HG03432 (cell line): ENCODE results near the gene ACTN3.
"Not testable (repeated sequence)": the region's sequence is repeated elsewhere in the genome, so short reads cannot be mapped to it uniquely, and the experiment has no call there.

Experiments
- ATAC-seq: cut with Tn5 transposase; IDR thresholded peaks from one replicate; pipeline ENCODE4 v1.9.1; 2021; ENCODE audit warnings: mild to moderate bottlenecking, moderate library complexity; ENCODE audit not compliant: unreplicated experiment

Gene ACTN3

GRCh38 chr11:66595245-66595904, 48.7 kb downstream of the ACTN3 start:
- ATAC-seq = no peak

DNA sequence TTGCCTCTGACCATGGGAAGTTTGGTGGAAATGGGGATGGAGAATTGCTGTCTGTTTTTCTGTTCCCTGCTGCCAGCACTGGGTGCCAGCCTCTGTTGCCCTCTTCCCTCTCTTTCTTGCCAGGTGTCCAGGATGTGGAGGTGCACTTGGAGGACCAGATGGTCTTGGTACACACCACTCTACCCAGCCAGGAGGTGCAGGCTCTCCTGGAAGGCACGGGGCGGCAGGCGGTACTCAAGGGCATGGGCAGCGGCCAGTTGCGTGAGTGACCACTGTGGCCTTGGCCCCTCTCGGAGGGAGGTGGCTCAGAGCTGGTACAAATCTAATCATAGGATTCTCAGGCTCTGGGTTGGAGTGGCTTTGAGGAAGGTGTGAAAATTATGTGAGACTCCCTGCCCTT, 52.3 kb downstream of the ACTN3 start:
- ATAC-seq = no peak

GRCh38 chr11:66600219-66600618, 53.5 kb downstream of the ACTN3 start:
- no peak for ATAC-seq

- ATAC-seq = no peak
Measured at GRCh38 chr11:66600631-66601233, 54.0 kb downstream of the ACTN3 start.

DNA sequence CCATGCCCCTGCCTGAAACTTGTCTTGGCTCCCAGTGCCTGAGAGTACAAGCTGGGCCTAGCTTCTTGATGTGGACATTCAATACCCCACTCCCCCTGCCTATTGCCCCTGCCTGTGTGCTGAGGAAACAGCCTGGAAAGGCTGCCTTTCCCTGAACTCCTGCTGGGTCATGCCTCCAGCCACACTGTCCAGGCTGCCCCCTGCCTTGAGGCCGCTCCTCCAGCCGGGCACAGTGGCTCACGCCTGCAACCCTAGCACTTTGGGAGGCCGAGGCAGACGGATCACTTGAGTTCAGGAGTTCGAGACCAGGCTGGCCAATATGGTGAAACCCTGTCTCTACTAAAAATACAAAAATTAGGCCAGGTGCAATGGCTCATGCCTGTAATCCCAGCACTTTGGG, 56.4 kb downstream of the ACTN3 start:
- no peak for ATAC-seq

DNA sequence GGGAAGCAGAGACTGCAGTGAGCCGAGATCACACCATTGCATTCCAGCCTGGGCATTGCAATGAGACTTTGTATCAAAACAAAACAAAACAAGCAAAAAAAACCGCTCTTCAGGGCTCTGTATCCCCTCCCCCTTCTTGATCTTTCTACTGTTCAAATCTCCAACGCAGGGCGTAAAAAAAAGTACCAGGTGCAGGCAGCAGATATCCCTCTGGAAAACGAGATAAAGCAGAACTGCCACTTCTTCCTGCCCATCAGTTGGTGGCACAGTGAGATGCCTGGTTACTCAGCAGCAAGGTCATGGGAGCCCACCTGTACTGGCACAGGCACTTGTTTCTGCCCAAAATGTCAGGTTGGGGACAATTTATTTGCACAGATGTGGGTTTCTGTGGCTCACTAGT, 57.5 kb downstream of the ACTN3 start:
- ATAC-seq = no peak

- not testable (repeated sequence) for ATAC-seq
Measured at GRCh38 chr11:66606608-66607007, 59.9 kb downstream of the ACTN3 start.

- ATAC-seq = no peak
Measured at GRCh38 chr11:66607126-66607834, 60.6 kb downstream of the ACTN3 start.

GRCh38 chr11:66609721-66610617, 63.3 kb downstream of the ACTN3 start:
- ATAC-seq = no peak

DNA sequence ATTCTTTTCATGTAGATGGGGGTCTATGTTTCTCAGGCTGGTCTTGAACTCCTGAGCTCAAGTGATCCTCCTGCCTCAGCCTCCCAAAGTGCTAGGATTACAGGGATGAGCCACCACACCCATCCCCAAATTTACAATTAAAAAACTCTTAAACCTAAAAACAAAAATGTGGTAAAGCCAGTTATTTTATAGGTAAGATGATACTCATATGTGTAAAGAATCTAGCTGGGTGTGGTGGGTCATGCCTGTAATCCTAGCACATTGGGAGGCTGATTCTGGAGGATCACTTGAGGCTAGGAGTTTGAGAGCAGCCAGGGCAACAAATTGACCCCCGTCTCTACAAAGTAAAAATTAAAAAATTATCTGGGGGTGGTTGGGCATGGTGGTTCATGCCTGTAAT, 65.8 kb downstream of the ACTN3 start:
- no peak for ATAC-seq
